Uterus (tissue), 4 donors: ENCODE data around the gene USP44. TPM values are rescaled to one million over a fixed set of nuclear protein-coding genes. Genes with fewer than 3 reads are reported as not detected.
"Not testable (repeated sequence)": the region's sequence is repeated elsewhere in the genome, so short reads cannot be mapped to it uniquely, and the experiment has no call there.

Experiments used
- DNase-seq, 2 donors: peaks; one replicate each; pipeline ENCODE4 v3.0.0-alpha.2; 2019 to 2020
- H3K27ac ChIP-seq, 2 donors: fragments of 200-600 bp; sonication (generic); 1 replicate in 1 of 2; 2 replicates in 1 of 2; pipeline ENCODE4 v1.5.1; 2016 to 2018
- H3K27me3 ChIP-seq, 2 donors: fragments of 200-600 bp; sonication (generic); one replicate each; pipeline ENCODE4 v1.5.1; 2018 to 2019; ENCODE audit warnings: control low read depth in 1 of 2
- H3K36me3 ChIP-seq, 2 donors: fragments of 200-600 bp; sonication (generic); one replicate each; pipeline ENCODE4 v1.5.1; 2019; ENCODE audit warnings: control low read depth in 1 of 2
- H3K4me1 ChIP-seq, 2 donors: fragments of 200-600 bp; sonication (generic); one replicate each; pipeline ENCODE4 v1.5.1; 2018 to 2019; ENCODE audit warnings: control low read depth in 1 of 2
- H3K4me3 ChIP-seq, 2 donors: fragments of 200-600 bp; sonication (generic); 1 replicate in 1 of 2; 2 replicates in 1 of 2; pipeline ENCODE4 v1.5.1; 2018 to 2019; ENCODE audit warnings: mild to moderate bottlenecking in 1 of 2
- H3K9me3 ChIP-seq, 2 donors: fragments of 200-600 bp; sonication (generic); one replicate each; pipeline ENCODE4 v1.5.1; 2019; ENCODE audit warnings: control low read depth in 1 of 2
- POLR2A ChIP-seq, 2 donors: fragments of 450-650 bp; IDR thresholded peaks; one replicate each; pipeline ENCODE4 v1.6.1; 2016; ENCODE audit warnings: antibody characterized with exemption in 2 of 2, mild to moderate bottlenecking in 1 of 2, moderate library complexity in 1 of 2
- intact Hi-C: fragments of 100-400 bp; cut with DNase I; formaldehyde crosslinking; loops from one replicate; pipeline ENCODE4 v1.15.1; 2023; ENCODE audit warnings: low total_unique reads
- total RNA-seq, 4 donors: library from RNA; depleted of rRNA in 3 of 4; stranded (reverse); fragments of >200 nt in 3 of 4; gene quantifications; one replicate each; pipeline versions ENCODE4 v1.1.0 to v1.2.4, GENCODE V29; 2014 to 2023
- TF ChIP-seq, protein P1 (sequence below), 4 experiments: fragments of 200-600 bp in 2 of 4; fragments of 450-650 bp in 2 of 4; sonication (generic) in 2 of 4; IDR thresholded peaks; one replicate each; pipeline ENCODE4 v1.5.1; 2016 to 2019; ENCODE audit warnings: antibody characterized with exemption in 4 of 4, mild to moderate bottlenecking in 2 of 4, moderate library complexity in 1 of 4
- donor health status: DM: yes; HTN: yes; CAD: no.

The USP44 gene
- total RNA-seq, 4 donors from 2014 or later, result 2.6 to 7.7 (median 5.0) TPM

DNA sequence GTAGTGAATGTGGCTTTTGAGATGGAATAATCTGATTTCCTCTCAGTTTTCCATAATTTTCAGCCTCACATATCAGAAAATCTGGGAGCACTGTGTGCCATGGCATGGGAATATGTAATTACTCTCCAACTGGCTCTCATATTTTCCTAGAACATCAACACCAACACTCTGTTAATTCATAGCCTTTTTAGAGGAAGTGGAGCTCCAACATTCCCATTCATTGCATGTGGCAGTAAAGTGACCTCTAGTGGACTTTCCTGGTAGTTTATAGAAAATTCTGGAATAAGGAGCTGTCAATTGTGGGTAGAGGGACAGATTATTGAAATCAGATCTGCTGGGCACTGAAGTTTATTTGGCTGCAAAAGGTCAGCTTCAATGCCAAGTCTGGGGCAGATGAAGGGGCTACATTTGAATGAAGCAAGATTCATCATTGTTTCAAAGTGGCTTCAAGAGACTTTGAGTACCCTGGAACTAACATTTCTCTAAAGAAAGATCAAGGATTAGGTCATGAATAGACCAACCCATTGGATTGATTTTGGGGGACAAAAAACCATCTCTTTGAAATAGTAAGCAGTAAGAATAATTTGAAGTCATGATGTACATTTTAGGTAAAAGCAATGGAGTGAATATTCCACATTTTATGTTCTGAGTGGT is 23.6 kb upstream of the USP44 start:
- H3K36me3 ChIP-seq, result no peaks in the 10 kb centered on the region
- no peaks in the 10 kb centered on the region for H3K27me3 ChIP-seq
- no peak for TF ChIP-seq POLR2A (IDR thresholded peaks at IDR 0.05)
- TF ChIP-seq, protein P1, sequence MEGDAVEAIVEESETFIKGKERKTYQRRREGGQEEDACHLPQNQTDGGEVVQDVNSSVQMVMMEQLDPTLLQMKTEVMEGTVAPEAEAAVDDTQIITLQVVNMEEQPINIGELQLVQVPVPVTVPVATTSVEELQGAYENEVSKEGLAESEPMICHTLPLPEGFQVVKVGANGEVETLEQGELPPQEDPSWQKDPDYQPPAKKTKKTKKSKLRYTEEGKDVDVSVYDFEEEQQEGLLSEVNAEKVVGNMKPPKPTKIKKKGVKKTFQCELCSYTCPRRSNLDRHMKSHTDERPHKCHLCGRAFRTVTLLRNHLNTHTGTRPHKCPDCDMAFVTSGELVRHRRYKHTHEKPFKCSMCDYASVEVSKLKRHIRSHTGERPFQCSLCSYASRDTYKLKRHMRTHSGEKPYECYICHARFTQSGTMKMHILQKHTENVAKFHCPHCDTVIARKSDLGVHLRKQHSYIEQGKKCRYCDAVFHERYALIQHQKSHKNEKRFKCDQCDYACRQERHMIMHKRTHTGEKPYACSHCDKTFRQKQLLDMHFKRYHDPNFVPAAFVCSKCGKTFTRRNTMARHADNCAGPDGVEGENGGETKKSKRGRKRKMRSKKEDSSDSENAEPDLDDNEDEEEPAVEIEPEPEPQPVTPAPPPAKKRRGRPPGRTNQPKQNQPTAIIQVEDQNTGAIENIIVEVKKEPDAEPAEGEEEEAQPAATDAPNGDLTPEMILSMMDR (IDR thresholded peaks at IDR 0.05), result peak; percentile 36 to 58 (median 57)
- intact Hi-C loops, result loop anchor here (5.0 kb wide), 1 partner anchor 237 kb away; no protein-coding TSS in a partner anchor
- no peaks in the 10 kb centered on the region for H3K9me3 ChIP-seq
- H3K27ac ChIP-seq, result no peak overlapping the region
- no peak overlapping the region for H3K4me3 ChIP-seq
- no peaks in the 10 kb centered on the region for H3K4me1 ChIP-seq
- DNase-seq, result no peak

GRCh38 chr12:95573951-95574576 is 22.8 kb upstream of the USP44 start:
- no peak for DNase-seq
- Histone ChIP-seq H3K9me3 (no peaks in the 10 kb centered on the region), H3K27me3 (no peaks in the 10 kb centered on the region), H3K27ac (no peak overlapping the region), H3K4me1 (no peaks in the 10 kb centered on the region), H3K4me3 (no peak overlapping the region), H3K36me3 (no peaks in the 10 kb centered on the region)
- TF ChIP-seq, protein P1 (IDR thresholded peaks at IDR 0.05), result no peak
- no peak for TF ChIP-seq POLR2A (IDR thresholded peaks at IDR 0.05)
- intact Hi-C loops, result no loop called here

- no peak for DNase-seq
- no peaks in the 10 kb centered on the region for H3K9me3 ChIP-seq
- no peaks in the 10 kb centered on the region for H3K36me3 ChIP-seq
- H3K27me3 ChIP-seq, result no peaks in the 10 kb centered on the region
- no peak overlapping the region for H3K4me3 ChIP-seq
- intact Hi-C loops, result no loop called here
- H3K27ac ChIP-seq, result no peak overlapping the region
- TF ChIP-seq, protein P1 (IDR thresholded peaks at IDR 0.05), result no peak
- no peaks in the 10 kb centered on the region for H3K4me1 ChIP-seq
These were observed 20.1 kb upstream of the USP44 start for GRCh38 chr12:95571369-95571768.

- H3K27ac ChIP-seq, intact Hi-C loops, H3K4me3 ChIP-seq, H3K27me3 ChIP-seq, H3K9me3 ChIP-seq, H3K4me1 ChIP-seq, DNase-seq, H3K36me3 ChIP-seq: not testable (repeated sequence)
These were observed 16.8 kb upstream of the USP44 start for GRCh38 chr12:95568045-95568444.

DNA sequence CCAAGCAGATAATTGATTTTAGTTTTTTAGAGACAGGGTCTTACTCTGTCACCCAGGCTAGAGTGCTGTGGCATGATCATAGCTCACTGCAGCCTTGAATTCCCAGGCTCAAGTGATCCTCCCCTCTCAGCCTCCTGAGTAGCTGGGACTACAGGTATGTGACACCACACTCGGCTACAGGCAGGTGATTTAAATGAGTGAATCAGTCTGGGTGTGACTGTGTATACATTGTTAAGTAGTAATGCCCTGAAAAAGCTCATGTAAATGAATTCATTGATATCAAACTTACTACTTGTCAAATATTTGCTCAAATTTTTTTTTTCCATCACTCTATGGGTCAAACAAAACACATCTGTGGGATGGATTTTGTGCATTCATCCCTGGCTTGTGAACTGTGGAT is 6.3 kb upstream of the USP44 start:
- Histone ChIP-seq H3K36me3 (no peaks in the 10 kb centered on the region), H3K27me3 (no peaks in the 10 kb centered on the region), H3K9me3 (no peaks in the 10 kb centered on the region), H3K27ac (no peak overlapping the region), H3K4me3 (no peak overlapping the region), H3K4me1 (no peaks in the 10 kb centered on the region)
- intact Hi-C loops, result no loop called here
- TF ChIP-seq, protein P1 (IDR thresholded peaks at IDR 0.05), result no peak
- no peak for TF ChIP-seq POLR2A (IDR thresholded peaks at IDR 0.05)
- no peak for DNase-seq
